ENCODE data around the gene PSME2. TPM values are rescaled to one million over a fixed set of nuclear protein-coding genes. Genes with fewer than 3 reads are reported as not detected.
A peak's percentile ranks its signal among the peaks of the same experiment; 100 is the strongest.

Gene PSME2
- total and polyA plus RNA-seq, 9 of the 15 experiments (the other 6 are each of a cell fraction or from before 2014, with no cell fraction given), result 111 to 579 (median 159) TPM

GRCh38 chr14:24108336-24108874 lies 38.0 kb downstream of the PSME2 start:
- peak overlapping the region; percentile 85 for H2AFZ ChIP-seq (ENCODE audit: low read depth, low read length)
- in situ Hi-C loops (cut with MboI) (no loop called here), intact Hi-C loops (cut with micrococcal nuclease) (loop anchor here (1.0 to 5.0 kb wide), 2 partner anchors 50 to 211 kb away; no protein-coding TSS in a partner anchor)
- H3K4me1 ChIP-seq (replicated peaks in 1 of 2; ENCODE audit: control insufficient read depth in 2 of 2, insufficient read depth in 2 of 2, low read length in 2 of 2), result peaks cover 0 to 3% of the 10 kb centered on the region in 2 experiments; a peak in 2 of 5 replicates
- H3K4me3 ChIP-seq, result no peak overlapping the region
- no peaks in the 10 kb centered on the region for H4K20me1 ChIP-seq (replicated peaks; ENCODE audit: control insufficient read depth, insufficient read depth, low read length)
- H3K27ac ChIP-seq (ENCODE audit: extremely low read depth, low read depth, low read length), result no peak overlapping the region; the same call in 2 of the 3 replicates
- WGBS (ENCODE audit: insufficient coverage, low coverage, missing lambda C conversion rate), result 20% methylated on average over 5 of the region's 5 CpGs
- H3K79me2 ChIP-seq (ENCODE audit: control insufficient read depth, insufficient read depth, low read length), result no peaks in the 10 kb centered on the region
- no peaks in the 10 kb centered on the region for H3K27me3 ChIP-seq (ENCODE audit: control insufficient read depth in 2 of 2, insufficient read depth in 2 of 2, low read length in 2 of 2)
- POLR2A ChIA-PET, result interaction anchor here (0.6 to 4.8 kb wide), 4 partner anchors 13 to 105 kb away, joined by 3 to 29 read pairs (median 8); partner anchors contain the start of gene PCK2
- no peak for TF ChIP-seq MAFF (IDR thresholded peaks at IDR 0.05; ENCODE audit: low read length)
- TF ChIP-seq, protein P1, sequence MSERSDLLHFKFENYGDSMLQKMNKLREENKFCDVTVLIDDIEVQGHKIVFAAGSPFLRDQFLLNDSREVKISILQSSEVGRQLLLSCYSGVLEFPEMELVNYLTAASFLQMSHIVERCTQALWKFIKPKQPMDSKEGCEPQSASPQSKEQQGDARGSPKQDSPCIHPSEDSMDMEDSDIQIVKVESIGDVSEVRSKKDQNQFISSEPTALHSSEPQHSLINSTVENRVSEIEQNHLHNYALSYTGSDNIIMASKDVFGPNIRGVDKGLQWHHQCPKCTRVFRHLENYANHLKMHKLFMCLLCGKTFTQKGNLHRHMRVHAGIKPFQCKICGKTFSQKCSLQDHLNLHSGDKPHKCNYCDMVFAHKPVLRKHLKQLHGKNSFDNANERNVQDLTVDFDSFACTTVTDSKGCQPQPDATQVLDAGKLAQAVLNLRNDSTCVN (CRISPR knock-in tag; IDR thresholded peaks at IDR 0.05), result no peak
- TF ChIP-seq, protein P2, sequence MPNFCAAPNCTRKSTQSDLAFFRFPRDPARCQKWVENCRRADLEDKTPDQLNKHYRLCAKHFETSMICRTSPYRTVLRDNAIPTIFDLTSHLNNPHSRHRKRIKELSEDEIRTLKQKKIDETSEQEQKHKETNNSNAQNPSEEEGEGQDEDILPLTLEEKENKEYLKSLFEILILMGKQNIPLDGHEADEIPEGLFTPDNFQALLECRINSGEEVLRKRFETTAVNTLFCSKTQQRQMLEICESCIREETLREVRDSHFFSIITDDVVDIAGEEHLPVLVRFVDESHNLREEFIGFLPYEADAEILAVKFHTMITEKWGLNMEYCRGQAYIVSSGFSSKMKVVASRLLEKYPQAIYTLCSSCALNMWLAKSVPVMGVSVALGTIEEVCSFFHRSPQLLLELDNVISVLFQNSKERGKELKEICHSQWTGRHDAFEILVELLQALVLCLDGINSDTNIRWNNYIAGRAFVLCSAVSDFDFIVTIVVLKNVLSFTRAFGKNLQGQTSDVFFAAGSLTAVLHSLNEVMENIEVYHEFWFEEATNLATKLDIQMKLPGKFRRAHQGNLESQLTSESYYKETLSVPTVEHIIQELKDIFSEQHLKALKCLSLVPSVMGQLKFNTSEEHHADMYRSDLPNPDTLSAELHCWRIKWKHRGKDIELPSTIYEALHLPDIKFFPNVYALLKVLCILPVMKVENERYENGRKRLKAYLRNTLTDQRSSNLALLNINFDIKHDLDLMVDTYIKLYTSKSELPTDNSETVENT (CRISPR knock-in tag; IDR thresholded peaks at IDR 0.05), result no peak
- no peak for TF ChIP-seq CBX5 (IDR thresholded peaks at IDR 0.05; ENCODE audit: borderline replicate concordance, low read depth)
- no peak for TF ChIP-seq CEBPG (CRISPR knock-in tag; IDR thresholded peaks at IDR 0.05)
- TF ChIP-seq CEBPG (tag; conservative IDR thresholded peaks at IDR 0.05 in 1 of 2, IDR thresholded peaks at IDR 0.05 in 1 of 2), result no peak
- no peak for TF ChIP-seq HNRNPK (IDR thresholded peaks at IDR 0.05; ENCODE audit: low read depth, low read length, poor library complexity, severe bottlenecking)
- no peak for TF ChIP-seq PRMT5 (CRISPR knock-in tag; IDR thresholded peaks at IDR 0.05)
- no peak for TF ChIP-seq DNMT1 (IDR thresholded peaks at IDR 0.05)
- TF ChIP-seq PTRF (tag; IDR thresholded peaks at IDR 0.05), result no peak
- no peak for TF ChIP-seq ETV1 (tag; conservative IDR thresholded peaks at IDR 0.05; ENCODE audit: low read depth)
- TF ChIP-seq ZSCAN32 (CRISPR knock-in tag; IDR thresholded peaks at IDR 0.05), result no peak
- TF ChIP-seq ZBTB17 (CRISPR knock-in tag; IDR thresholded peaks at IDR 0.05), result no peak
- H3K9me1 ChIP-seq (ENCODE audit: control insufficient read depth, insufficient read depth, low read length), result no peaks in the 10 kb centered on the region
- peaks cover 7% of the 10 kb centered on the region; the same call in 1 of the 3 replicates for H3K36me3 ChIP-seq (ENCODE audit: control insufficient read depth, insufficient read depth, low read length)
- ATAC-seq (no peak), FAIRE-seq (no peak), DNase-seq (ENCODE audit: extremely low read depth in 1 of 4, low spot score in 3 of 4) (no peak)
- H3K9ac ChIP-seq (ENCODE audit: insufficient read depth in 1 of 2, low read depth in 2 of 2, low read length in 2 of 2), result no peak overlapping the region
- CTCF ChIA-PET (ENCODE audit: low intra/inter-chr PET ratio), result interaction anchor here (0.9 kb wide), 1 partner anchor 50 kb away, joined by 7 read pairs; no protein-coding TSS in a partner anchor
- no TSS peak for BruUV-seq (replicated peaks)
- no peaks in the 10 kb centered on the region; the same call in 1 of the 2 replicates for H3K9me3 ChIP-seq (replicated peaks; ENCODE audit: control insufficient read depth, insufficient read depth, low read depth, low read length)
- H3K4me2 ChIP-seq (ENCODE audit: insufficient read depth, low read length), result no peak overlapping the region

All from K562 (cell line).